SK-N-SH (cell line): Measurements from ENCODE around the gene RAPGEF4. TPM values are rescaled to one million over a fixed set of nuclear protein-coding genes. Genes with fewer than 3 reads are reported as not detected.

ENCODE experiments used
- CTCF ChIA-PET: fragments of 300-600, 350-600 bp; formaldehyde crosslinking; extraction: SDS; loops from one replicate; lab custom pipeline; 2021; lab: Yijun Ruan, JAX
- POLR2A ChIA-PET: fragments of 350-600 bp; sonication (Branson Sonifier 250); formaldehyde crosslinking; extraction: SDS; loops from one replicate; lab custom pipeline; 2020; ENCODE audit warnings: antibody characterized with exemption, inconsistent platforms; lab: Yijun Ruan, JAX
- DNase-seq: peaks from one replicate; pipeline ENCODE4 v3.0.0; 2012
- H2AFZ ChIP-seq: fragments of 200-600 bp; sonication (generic); 2 replicates; pipeline ENCODE4 v1.8.1; 2016; ENCODE audit warnings: antibody characterized with exemption, mild to moderate bottlenecking, low read depth
- H3F3A ChIP-seq: fragments of 200-600 bp; sonication (generic); replicated peaks from 2 replicates; pipeline ENCODE3; 2016; ENCODE audit warnings: antibody characterized with exemption, mild to moderate bottlenecking; ENCODE audit not compliant: insufficient read depth
- H3K27ac ChIP-seq, 2 experiments: fragments of 200-500 bp in 1 of 2; fragments of 200-600 bp in 1 of 2; sonication (Bioruptor generic) in 1 of 2; sonication (generic), shearing (Covaris generic) in 1 of 2; 2 replicates each; pipeline versions ENCODE4 v1.5.1 to v1.6.1; 2014 to 2016; ENCODE audit warnings: low read depth in 2 of 2, inconsistent platforms in 1 of 2, low read length in 1 of 2, mild to moderate bottlenecking in 1 of 2, mixed read lengths in 1 of 2
- H3K27me3 ChIP-seq: fragments of 200-600 bp; sonication (generic), shearing (Covaris generic); 2 replicates; pipeline ENCODE4 v1.6.1; 2016; ENCODE audit warnings: mixed run types; ENCODE audit not compliant: insufficient read depth
- H3K36me3 ChIP-seq, 2 experiments: fragments of 200-500 bp in 1 of 2; fragments of 200-600 bp in 1 of 2; sonication (Bioruptor generic) in 1 of 2; sonication (generic) in 1 of 2; replicated peaks in 1 of 2; 2 replicates each; pipeline versions ENCODE3 to v1.5.1; 2014 to 2016; ENCODE audit warnings: low read length in 1 of 2, mild to moderate bottlenecking in 1 of 2; ENCODE audit not compliant: insufficient read depth in 2 of 2, control insufficient read depth in 1 of 2
- H3K4me1 ChIP-seq, 2 experiments: fragments of 200-500 bp in 1 of 2; fragments of 200-600 bp in 1 of 2; sonication (Bioruptor generic) in 1 of 2; sonication (generic), shearing (Covaris generic) in 1 of 2; 2 replicates each; pipeline versions ENCODE4 v1.5.1 to v1.6.1; 2014 to 2016; ENCODE audit warnings: low read depth in 1 of 2, low read length in 1 of 2, mixed run types in 1 of 2; ENCODE audit not compliant: insufficient read depth in 2 of 2, control insufficient read depth in 1 of 2
- H3K4me2 ChIP-seq: fragments of 200-600 bp; sonication (generic), shearing (Covaris generic); 2 replicates; pipeline ENCODE4 v1.6.1; 2017; ENCODE audit warnings: mixed run types
- H3K4me3 ChIP-seq, 2 experiments: fragments of 200-500 bp in 1 of 2; fragments of 200-600 bp in 1 of 2; sonication (Bioruptor generic) in 1 of 2; sonication (generic), shearing (Covaris generic) in 1 of 2; 2 replicates each; pipeline versions ENCODE4 v1.5.1 to v1.8.1; 2014 to 2016; ENCODE audit warnings: low read depth in 2 of 2, inconsistent platforms in 1 of 2, low read length in 1 of 2, mild to moderate bottlenecking in 1 of 2, mixed read lengths in 1 of 2, moderate library complexity in 1 of 2
- H3K79me2 ChIP-seq: fragments of 200-600 bp; sonication (generic); 2 replicates; pipeline ENCODE4 v1.8.1; 2017; ENCODE audit warnings: mild to moderate bottlenecking; ENCODE audit not compliant: insufficient read depth
- H3K9ac ChIP-seq: fragments of 200-600 bp; sonication (generic); 2 replicates; pipeline ENCODE4 v1.6.1; 2017; ENCODE audit warnings: mixed run types
- H3K9me2 ChIP-seq: fragments of 200-600 bp; sonication (generic); 2 replicates; pipeline ENCODE4 v1.6.1; 2017; ENCODE audit warnings: mixed run types
- H3K9me3 ChIP-seq: fragments of 200-600 bp; sonication (generic); 2 replicates; pipeline ENCODE4 v1.6.1; 2017; ENCODE audit warnings: mixed run types, mild to moderate bottlenecking, moderate library complexity
- H4K20me1 ChIP-seq: fragments of 200-600 bp; sonication (generic); 2 replicates; pipeline ENCODE4 v1.6.1; 2017; ENCODE audit warnings: mild to moderate bottlenecking, mixed run types; ENCODE audit not compliant: insufficient read depth
- EP300 ChIP-seq, 2 experiments: IDR thresholded peaks; 2 replicates each; pipeline versions ENCODE4 v1.4.0 to v1.6.1; 2012; ENCODE audit warnings: borderline replicate concordance in 1 of 2, low read depth in 1 of 2, low read length in 1 of 2
- FOSL2 ChIP-seq: IDR thresholded peaks from 2 replicates; pipeline ENCODE4 v1.4.0; 2012; ENCODE audit warnings: low read depth, mild to moderate bottlenecking, moderate library complexity, borderline replicate concordance
- FOXJ3 ChIP-seq: sonication (generic); formaldehyde crosslinking; IDR thresholded peaks from 2 replicates; pipeline ENCODE4 v1.5.1; 2020; ENCODE audit warnings: mild to moderate bottlenecking, missing genetic modification reagents
- FOXM1 ChIP-seq: IDR thresholded peaks from 2 replicates; pipeline ENCODE4 v1.4.0; 2012; ENCODE audit warnings: low read depth, mild to moderate bottlenecking
- GATA2 ChIP-seq: sonication (generic); formaldehyde crosslinking; IDR thresholded peaks from 2 replicates; pipeline ENCODE4 v1.5.0; 2020; ENCODE audit warnings: mild to moderate bottlenecking, missing genetic modification reagents
- MAX ChIP-seq: IDR thresholded peaks from 2 replicates; pipeline ENCODE4 v1.4.0; 2012; ENCODE audit warnings: low read depth
- MXI1 ChIP-seq: IDR thresholded peaks from 2 replicates; pipeline ENCODE4 v1.6.1; 2012; ENCODE audit warnings: mild to moderate bottlenecking, low read depth, low read length, improper control_type of control experiment
- NFIC ChIP-seq: IDR thresholded peaks from 2 replicates; pipeline ENCODE4 v1.4.0; 2012; ENCODE audit warnings: borderline replicate concordance
- PBX3 ChIP-seq: IDR thresholded peaks from 2 replicates; pipeline ENCODE4; 2012
- RAD21 ChIP-seq: IDR thresholded peaks from 2 replicates; pipeline ENCODE4 v1.6.1; 2012; ENCODE audit warnings: mild to moderate bottlenecking, low read length
- RXRA ChIP-seq: IDR thresholded peaks from 2 replicates; pipeline ENCODE4 v1.4.0; 2012; ENCODE audit warnings: low read depth, mild to moderate bottlenecking, borderline replicate concordance
- TAF1 ChIP-seq: IDR thresholded peaks from 2 replicates; pipeline ENCODE4 v1.6.1; 2012; ENCODE audit warnings: low read depth, mild to moderate bottlenecking, low read length, moderate library complexity, borderline replicate concordance
- WGBS: methylation state at CpG from one replicate; pipeline ENCODE4 v1.1.6; 2017; ENCODE audit warnings: low lambda C conversion rate; 5-methylcytosine and 5-hydroxymethylcytosine counted together
- polyA plus RNA-seq, 3 experiments: library from polyadenylated mRNA; depleted of rRNA; stranded (reverse); fragments of >200 nt; gene quantifications; 2 replicates each; pipeline ENCODE4 v1.2.3, GENCODE V29; 2012

The RAPGEF4 gene
- polyA plus RNA-seq, 1 of the 3 experiments (the other 2 are of a cell fraction), result 0.30 TPM

- Histone ChIP-seq H4K20me1 (no peaks in the 10 kb centered on the region), H3K4me1 (peaks cover 4 to 14% of the 10 kb centered on the region in 2 experiments; a peak in 2 of 4 replicates), H3F3A (no peaks in the 10 kb centered on the region), H3K27me3 (no peaks in the 10 kb centered on the region), H2AFZ (no peak overlapping the region), H3K4me3 (no peak overlapping the region), H3K9me3 (no peaks in the 10 kb centered on the region), H3K9me2 (no peaks in the 10 kb centered on the region), H3K79me2 (no peaks in the 10 kb centered on the region), H3K9ac (no peak overlapping the region), H3K4me2 (no peak overlapping the region), H3K27ac (no peak overlapping the region), H3K36me3 (peaks cover 0 to 3% of the 10 kb centered on the region in 2 experiments)
- 90% methylated on average over 7 of the region's 7 CpGs for WGBS
- TF ChIP-seq GATA2 (CRISPR knock-in tag), result no peak
- no peak for TF ChIP-seq NFIC
- no peak for DNase-seq
- POLR2A ChIA-PET, result no interaction called here
- CTCF ChIA-PET, result no interaction called here
Observed at GRCh38 chr2:172988728-172989127, 253.1 kb downstream of the RAPGEF4 start.

- Histone ChIP-seq H3K79me2 (no peaks in the 10 kb centered on the region), H4K20me1 (no peaks in the 10 kb centered on the region), H3K9me3 (no peaks in the 10 kb centered on the region), H3K9me2 (no peaks in the 10 kb centered on the region), H2AFZ (no peak overlapping the region), H3K4me3 (no peak overlapping the region), H3K27me3 (no peaks in the 10 kb centered on the region), H3F3A (no peaks in the 10 kb centered on the region), H3K4me1 (peaks cover 0 to 3% of the 10 kb centered on the region in 2 experiments; a peak in 2 of 4 replicates), H3K4me2 (no peak overlapping the region), H3K27ac (no peak overlapping the region), H3K36me3 (peaks cover 0 to 3% of the 10 kb centered on the region in 2 experiments), H3K9ac (no peak overlapping the region)
- POLR2A ChIA-PET, result no interaction called here
- CTCF ChIA-PET, result interaction anchor here (1.0 to 1.9 kb wide), 2 partner anchors 19 to 184 kb away, joined by 3 to 6 read pairs; no protein-coding TSS in a partner anchor
- TF ChIP-seq NFIC (no peak), PBX3 (no peak), TAF1 (no peak), MAX (no peak), GATA2 (CRISPR knock-in tag) (no peak), RXRA (no peak), FOSL2 (no peak), EP300 (IDR thresholded peaks at IDR 0.05; ENCODE audit: borderline replicate concordance in 1 of 2, low read depth in 1 of 2, low read length in 1 of 2) (no peak), FOXM1 (no peak), RAD21 (no peak), MXI1 (no peak), FOXJ3 (no peak)
- 90% methylated on average over 7 of the region's 7 CpGs for WGBS
- no peak for DNase-seq
Observed at GRCh38 chr2:172991031-172991430, 255.4 kb downstream of the RAPGEF4 start.
